ENCODE measurements around the gene STPG4.

- no peak for TF ChIP-seq REST (IDR thresholded peaks at IDR 0.05; ENCODE audit: low read depth)
- no peak for TF ChIP-seq POLR2AphosphoS5 (IDR thresholded peaks at IDR 0.05; ENCODE audit: low read depth, low read length)
- TF ChIP-seq CTCF (IDR thresholded peaks at IDR 0.05 in 2 of 3, conservative IDR thresholded peaks at IDR 0.05 in 1 of 3; ENCODE audit: borderline replicate concordance in 1 of 3, insufficient read depth in 1 of 3, low read depth in 2 of 3, low read length in 2 of 3) = no peak
- no peak for TF ChIP-seq EZH2phosphoT487 (IDR thresholded peaks at IDR 0.05; ENCODE audit: borderline replicate concordance)
- no peak for TF ChIP-seq RAD21 (IDR thresholded peaks at IDR 0.05; ENCODE audit: low read depth)
- TF ChIP-seq ZFX (IDR thresholded peaks at IDR 0.05) = no peak
- TF ChIP-seq ZBTB33 (IDR thresholded peaks at IDR 0.05; ENCODE audit: extremely low read depth, insufficient replicate concordance, low read length) = no peak
- TF ChIP-seq EZH2 (IDR thresholded peaks at IDR 0.05) = no peak
- no peak for TF ChIP-seq ZNF274 (IDR thresholded peaks at IDR 0.05; ENCODE audit: low read depth, low read length)
- TF ChIP-seq CBX3 (IDR thresholded peaks at IDR 0.05; ENCODE audit: low read depth) = no peak
- no peak for TF ChIP-seq YY1 (IDR thresholded peaks at IDR 0.05; ENCODE audit: extremely low read depth, insufficient replicate concordance, low read depth, low read length)
- no peak for TF ChIP-seq JUND (IDR thresholded peaks at IDR 0.05)
Observed at GRCh38 chr2:47089083-47089464, 66.0 kb downstream of the STPG4 start.
